Lung (tissue), 12 donors: Measurements from ENCODE around the gene FCER1G. TPM values are rescaled to one million over a fixed set of nuclear protein-coding genes. Genes with fewer than 3 reads are reported as not detected.

Experiments used
- ATAC-seq: fragments of 200-7000 bp; cut with Tn5 transposase; one replicate; pipeline ENCODE4 v1.9.1; 2020; ENCODE audit warnings: moderate number of reproducible peaks; ENCODE audit not compliant: insufficient read depth, low FRiP score
- DNase-seq, 3 donors: peaks; one replicate each; pipeline ENCODE4 v3.0.0-alpha.2; 2013 to 2017
- H3K27ac ChIP-seq, 2 donors: one replicate each; pipeline ENCODE4 v1.5.1; 2013; ENCODE audit warnings: mild to moderate bottlenecking in 2 of 2, moderate library complexity in 2 of 2, control low read depth in 1 of 2, inconsistent platforms in 1 of 2, low read depth in 1 of 2, low read length in 1 of 2
- H3K27me3 ChIP-seq, 3 donors: one replicate each; pipeline ENCODE4 v1.5.1; 2013; ENCODE audit warnings: low read length in 2 of 3; ENCODE audit not compliant: control insufficient read depth in 3 of 3, insufficient read depth in 3 of 3
- H3K36me3 ChIP-seq, 4 donors: one replicate each; pipeline ENCODE4 v1.5.1; 2013; ENCODE audit warnings: low read length in 4 of 4, mild to moderate bottlenecking in 1 of 4, moderate library complexity in 1 of 4; ENCODE audit not compliant: control insufficient read depth in 4 of 4, insufficient read depth in 4 of 4
- H3K4me1 ChIP-seq, 5 donors: one replicate each; pipeline ENCODE4 v1.5.1; 2013; ENCODE audit warnings: low read length in 5 of 5, mild to moderate bottlenecking in 2 of 5, moderate library complexity in 1 of 5; ENCODE audit not compliant: control insufficient read depth in 5 of 5, insufficient read depth in 5 of 5
- H3K4me3 ChIP-seq: one replicate; pipeline ENCODE4 v1.5.1; 2013; ENCODE audit warnings: mild to moderate bottlenecking, control low read depth, moderate library complexity
- H3K9ac ChIP-seq, 2 donors: one replicate each; pipeline ENCODE4 v1.5.1; 2013; ENCODE audit warnings: low read length in 2 of 2, control low read depth in 1 of 2; ENCODE audit not compliant: insufficient read depth in 1 of 2
- H3K9me3 ChIP-seq, 4 donors: one replicate each; pipeline ENCODE4 v1.5.1; 2013; ENCODE audit warnings: low read length in 3 of 4, mild to moderate bottlenecking in 1 of 4, moderate library complexity in 1 of 4; ENCODE audit not compliant: control insufficient read depth in 4 of 4, insufficient read depth in 3 of 4
- CTCF ChIP-seq: IDR thresholded peaks from 2 replicates; pipeline ENCODE4 v1.5.1; 2012; ENCODE audit warnings: mild to moderate bottlenecking; ENCODE audit errors: control extremely low read depth, extremely low read depth
- WGBS, 2 donors: extraction: QIAGEN DNeasy Blood & Tissue Kit; methylation state at CpG; one replicate each; pipeline ENCODE4 v1.1.7; 2013; 5-methylcytosine and 5-hydroxymethylcytosine counted together
- polyA plus RNA-seq, 2 donors: library from polyadenylated mRNA; stranded (reverse); fragments of 200-250 nt; gene quantifications; one replicate each; pipeline ENCODE4 v1.2.1, GENCODE V29; 2013
- total RNA-seq, 2 donors: library from RNA; depleted of rRNA in 1 of 2; stranded (reverse); fragments of >200 nt in 1 of 2; gene quantifications; one replicate each; pipeline ENCODE4 v1.2.1, GENCODE V29; 2014 to 2021
- donor health status: control.
- donor health status: control.
- donor health status: Bipolar disorder and iron deficiency.
- donor health status: healthy.
- donor health status: DM: yes; HTN: yes; CAD: no.

Gene FCER1G
- total and polyA plus RNA-seq, 4 donors = 41.6 to 1,998 (median 222) TPM

DNA sequence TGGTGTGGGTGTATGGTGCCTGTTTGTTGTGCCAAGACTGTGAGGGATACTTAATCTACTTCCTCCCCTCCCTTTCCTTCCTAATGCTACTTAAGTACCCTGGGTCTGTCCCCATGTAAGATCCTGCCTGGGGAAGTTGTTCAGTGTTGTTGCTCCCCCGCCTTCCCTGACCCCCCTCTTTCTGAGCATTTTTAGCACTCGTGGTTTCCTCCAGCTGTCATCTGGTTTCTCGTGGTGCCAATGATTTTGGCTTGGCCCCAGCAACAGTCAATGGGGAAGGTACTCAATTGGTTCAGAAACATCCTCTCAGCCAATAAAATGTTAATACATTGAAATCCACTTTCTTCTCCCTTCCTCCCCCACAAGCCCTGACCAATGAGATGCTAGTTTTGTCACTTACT is 29.8 kb upstream of the FCER1G start:
- Histone ChIP-seq H3K9ac (no peak overlapping the region), H3K27me3 (no peaks in the 10 kb centered on the region), H3K9me3 (no peaks in the 10 kb centered on the region), H3K4me3 (no peak overlapping the region), H3K27ac (peak overlapping the region in 1 of 2 donors; percentile 1), H3K4me1 (peaks cover 3 to 6% (median 5%) of the 10 kb centered on the region in 5 donors), H3K36me3 (no peaks in the 10 kb centered on the region)
- TF ChIP-seq CTCF = no peak
- ATAC-seq = peak; percentile 56
- DNase-seq = peak; percentile 85 to 89 (median 86)
- 0 to 4% methylated on average over 3 of the region's 3 CpGs for WGBS, 2 donors

DNA sequence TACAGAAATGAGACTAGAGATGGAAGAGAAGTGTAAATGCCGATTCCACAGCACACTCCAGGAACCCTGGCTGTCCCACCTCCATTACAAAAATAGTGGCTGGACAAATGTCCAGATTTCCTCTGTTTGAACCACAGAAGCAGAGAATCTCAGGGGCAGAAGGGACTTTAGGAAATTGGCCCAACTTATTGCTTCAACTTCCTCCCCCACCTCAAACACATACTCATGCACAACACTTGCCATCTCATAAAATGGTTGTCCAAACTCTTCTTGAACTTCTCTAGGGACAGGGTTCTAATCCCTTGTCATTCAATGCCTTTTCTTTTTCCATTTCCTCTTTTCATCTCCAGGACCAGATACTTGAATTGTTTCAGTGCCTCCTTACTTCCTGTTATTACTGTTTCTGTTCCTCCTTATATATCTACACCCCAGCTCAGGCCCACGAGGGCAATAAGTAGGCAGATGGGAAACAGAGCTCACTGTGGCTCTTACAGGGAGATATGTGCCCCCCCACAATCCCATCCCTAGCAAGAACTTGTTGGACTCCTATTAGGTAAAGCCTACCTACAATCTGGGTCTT is 29.3 kb upstream of the FCER1G start:
- DNase-seq = no peak
- H3K9ac ChIP-seq = no peak overlapping the region
- WGBS, 2 donors = 9 to 21% methylated on average over 2 of the region's 2 CpGs
- no peak for TF ChIP-seq CTCF
- peaks cover 3 to 6% (median 5%) of the 10 kb centered on the region in 5 donors for H3K4me1 ChIP-seq
- no peaks in the 10 kb centered on the region for H3K27me3 ChIP-seq
- peak overlapping the region; percentile 22 to 77 for H3K27ac ChIP-seq
- H3K9me3 ChIP-seq = no peaks in the 10 kb centered on the region
- peak; percentile 44 for ATAC-seq
- H3K36me3 ChIP-seq = no peaks in the 10 kb centered on the region
- H3K4me3 ChIP-seq = no peak overlapping the region

- Histone ChIP-seq H3K27ac (no peak overlapping the region), H3K9me3 (no peaks in the 10 kb centered on the region), H3K36me3 (peaks cover 0 to 2% (median 0%) of the 10 kb centered on the region in 4 donors), H3K9ac (no peak overlapping the region), H3K4me1 (peaks cover 3 to 6% (median 5%) of the 10 kb centered on the region in 5 donors), H3K4me3 (no peak overlapping the region), H3K27me3 (no peaks in the 10 kb centered on the region)
- ATAC-seq = no peak
- DNase-seq = no peak
- no peak for TF ChIP-seq CTCF
- WGBS, 2 donors = 73 to 78% methylated on average over 3 of the region's 3 CpGs
These were observed 27.8 kb upstream of the FCER1G start for GRCh38 chr1:161187311-161187710.

GRCh38 chr1:161188381-161188780 is 26.7 kb upstream of the FCER1G start:
- TF ChIP-seq CTCF = no peak
- Histone ChIP-seq H3K9me3 (no peaks in the 10 kb centered on the region), H3K27ac (no peak overlapping the region), H3K9ac (no peak overlapping the region), H3K36me3 (peaks cover 0 to 2% (median 0%) of the 10 kb centered on the region in 4 donors), H3K4me1 (peaks cover 3 to 7% (median 5%) of the 10 kb centered on the region in 5 donors), H3K27me3 (no peaks in the 10 kb centered on the region), H3K4me3 (no peak overlapping the region)
- DNase-seq (no peak), ATAC-seq (no peak)
- 73 to 79% methylated on average over 6 of the region's 6 CpGs for WGBS, 2 donors
